Ovary (tissue), 3 donors: ENCODE results near the gene EFCAB14.

Experiments
- EP300 ChIP-seq: sonication (generic); formaldehyde crosslinking; IDR thresholded peaks from one replicate; pipeline ENCODE4 v1.6.1; 2017; ENCODE audit warnings: antibody characterized with exemption
- TF ChIP-seq, protein P1 (sequence below), 3 donors: fragments of 450-650 bp in 2 of 3; fragments of 200-600 bp in 1 of 3; IDR thresholded peaks; one replicate each; pipeline versions ENCODE4 v1.5.1 to v1.8.0; 2016 to 2022; ENCODE audit warnings: antibody characterized with exemption in 3 of 3, mild to moderate bottlenecking in 1 of 3
- donor health status: DM: no; HTN: no; CAD: no.

DNA sequence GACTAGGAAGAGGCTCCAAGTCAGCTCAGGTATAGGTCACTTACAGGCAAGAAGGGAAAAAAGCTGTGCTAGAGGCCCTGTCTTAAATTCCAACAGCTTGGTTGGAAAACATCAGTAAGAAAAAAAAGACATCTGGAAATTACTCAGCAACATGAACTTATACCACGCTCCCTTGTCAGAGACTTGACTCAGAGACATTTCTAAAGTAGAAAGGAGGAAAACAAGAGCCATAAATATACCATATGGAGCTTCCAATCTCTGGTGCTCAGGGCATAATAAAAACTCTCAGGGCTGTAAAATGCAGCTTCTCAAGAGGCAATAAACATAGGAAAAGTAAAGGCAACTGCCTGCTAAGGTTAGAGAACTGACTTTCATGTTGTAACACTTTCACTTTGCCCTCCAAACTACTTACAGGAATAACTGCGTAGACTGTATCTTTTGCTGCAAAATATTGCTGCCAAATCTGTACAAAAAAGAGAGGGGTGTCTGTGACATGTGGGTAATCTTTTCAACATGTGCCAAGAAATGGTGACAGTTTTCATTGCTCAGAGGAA lies 65.4 kb downstream of the EFCAB14 start:
- TF ChIP-seq, protein P1, sequence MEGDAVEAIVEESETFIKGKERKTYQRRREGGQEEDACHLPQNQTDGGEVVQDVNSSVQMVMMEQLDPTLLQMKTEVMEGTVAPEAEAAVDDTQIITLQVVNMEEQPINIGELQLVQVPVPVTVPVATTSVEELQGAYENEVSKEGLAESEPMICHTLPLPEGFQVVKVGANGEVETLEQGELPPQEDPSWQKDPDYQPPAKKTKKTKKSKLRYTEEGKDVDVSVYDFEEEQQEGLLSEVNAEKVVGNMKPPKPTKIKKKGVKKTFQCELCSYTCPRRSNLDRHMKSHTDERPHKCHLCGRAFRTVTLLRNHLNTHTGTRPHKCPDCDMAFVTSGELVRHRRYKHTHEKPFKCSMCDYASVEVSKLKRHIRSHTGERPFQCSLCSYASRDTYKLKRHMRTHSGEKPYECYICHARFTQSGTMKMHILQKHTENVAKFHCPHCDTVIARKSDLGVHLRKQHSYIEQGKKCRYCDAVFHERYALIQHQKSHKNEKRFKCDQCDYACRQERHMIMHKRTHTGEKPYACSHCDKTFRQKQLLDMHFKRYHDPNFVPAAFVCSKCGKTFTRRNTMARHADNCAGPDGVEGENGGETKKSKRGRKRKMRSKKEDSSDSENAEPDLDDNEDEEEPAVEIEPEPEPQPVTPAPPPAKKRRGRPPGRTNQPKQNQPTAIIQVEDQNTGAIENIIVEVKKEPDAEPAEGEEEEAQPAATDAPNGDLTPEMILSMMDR (IDR thresholded peaks at IDR 0.05), result no peak
- no peak for TF ChIP-seq EP300
